IMR-90 (cell line): Measurements from ENCODE around the gene ITGB1BP1. TPM values are rescaled to one million over a fixed set of nuclear protein-coding genes. Genes with fewer than 3 reads are reported as not detected.
A peak's percentile ranks its signal among the peaks of the same experiment; 100 is the strongest.

Experiments used
- ATAC-seq: fragments of 200-7000 bp; cut with Tn5 transposase; 2 replicates; pipeline ENCODE4 v1.9.1; 2020; ENCODE audit warnings: low read depth, mild to moderate bottlenecking, moderate library complexity
- BruUV-seq: library from RNA; stranded (reverse); fragments of 400-500 nt; replicated peaks from 2 replicates; lab custom pipeline; 2021; lab: Mats Ljungman, UMichigan
- CTCF ChIA-PET: fragments of 300-600 bp; formaldehyde crosslinking; extraction: SDS; loops from one replicate; lab custom pipeline; 2021; ENCODE audit warnings: antibody characterized with exemption; lab: Yijun Ruan, JAX
- POLR2A ChIA-PET: fragments of 300-600 bp; sonication (Branson Sonifier 250); formaldehyde crosslinking; loops from one replicate; lab custom pipeline; 2022; ENCODE audit warnings: antibody characterized with exemption; ENCODE audit not compliant: unreplicated experiment; lab: Charles Lee
- DNase-seq: peaks from one replicate; pipeline ENCODE4 v3.0.0; 2013
- H2AFZ ChIP-seq: replicated peaks from 2 replicates; pipeline ENCODE3; 2013; ENCODE audit warnings: low read length, mild to moderate bottlenecking; ENCODE audit not compliant: poor library complexity
- H2AK5ac ChIP-seq: 2 replicates; pipeline ENCODE4 v1.6.1; 2013; ENCODE audit warnings: low read depth, low read length, inconsistent platforms
- H2AK9ac ChIP-seq: replicated peaks from 2 replicates; pipeline ENCODE3; 2013; ENCODE audit warnings: mild to moderate bottlenecking, low read depth, low read length, moderate library complexity; ENCODE audit not compliant: poor library complexity
- H2BK120ac ChIP-seq: 2 replicates; pipeline ENCODE4 v1.6.1; 2013; ENCODE audit warnings: low read depth, low read length, inconsistent platforms
- H2BK15ac ChIP-seq: 3 replicates; pipeline ENCODE4 v1.6.1; 2013; ENCODE audit warnings: low read depth, low read length, inconsistent platforms
- H2BK20ac ChIP-seq: 2 replicates; pipeline ENCODE4 v1.6.1; 2013; ENCODE audit warnings: low read depth, mild to moderate bottlenecking, inconsistent platforms, low read length, moderate library complexity
- H2BK5ac ChIP-seq: 2 replicates; pipeline ENCODE4 v1.6.1; 2013; ENCODE audit warnings: mild to moderate bottlenecking, low read depth, low read length, inconsistent platforms; ENCODE audit not compliant: poor library complexity, severe bottlenecking
- H3K14ac ChIP-seq: replicated peaks from 2 replicates; pipeline ENCODE4 v1.6.1; 2013; ENCODE audit warnings: low read depth, low read length, inconsistent platforms
- H3K18ac ChIP-seq: 2 replicates; pipeline ENCODE4 v1.6.1; 2013; ENCODE audit warnings: low read depth, low read length, control low read depth
- H3K23ac ChIP-seq: 2 replicates; pipeline ENCODE4 v1.6.1; 2013; ENCODE audit warnings: low read depth, low read length, inconsistent platforms
- H3K27ac ChIP-seq: 2 replicates; pipeline ENCODE4 v1.5.1; 2013; ENCODE audit warnings: mild to moderate bottlenecking, control low read depth, low read length; ENCODE audit not compliant: insufficient read depth
- H3K27me3 ChIP-seq: 2 replicates; pipeline ENCODE4 v1.6.1; 2013; ENCODE audit warnings: low read length; ENCODE audit not compliant: control insufficient read depth, insufficient read depth
- H3K36me3 ChIP-seq: 2 replicates; pipeline ENCODE4 v1.6.1; 2013; ENCODE audit warnings: low read length, mixed read lengths; ENCODE audit not compliant: control insufficient read depth, insufficient read depth
- H3K4ac ChIP-seq: 2 replicates; pipeline ENCODE4 v1.6.1; 2013; ENCODE audit warnings: low read depth, low read length, inconsistent platforms
- H3K4me1 ChIP-seq: 2 replicates; pipeline ENCODE4 v1.6.1; 2013; ENCODE audit warnings: low read length, mixed read lengths; ENCODE audit not compliant: control insufficient read depth, insufficient read depth
- H3K4me2 ChIP-seq: 2 replicates; pipeline ENCODE4 v1.6.1; 2013; ENCODE audit warnings: low read depth, mild to moderate bottlenecking, control low read depth, low read length, moderate library complexity
- H3K4me3 ChIP-seq: 2 replicates; pipeline ENCODE4 v1.5.1; 2013; ENCODE audit warnings: low read depth, mild to moderate bottlenecking, control low read depth, low read length, moderate library complexity; ENCODE audit not compliant: insufficient read depth
- H3K56ac ChIP-seq: 2 replicates; pipeline ENCODE4 v1.6.1; 2013; ENCODE audit warnings: low read length, inconsistent platforms; ENCODE audit not compliant: insufficient read depth; ENCODE audit errors: extremely low read depth
- H3K79me1 ChIP-seq, 2 experiments: 2 replicates each; pipeline ENCODE4 v1.6.1; 2013; ENCODE audit warnings: low read length in 2 of 2, inconsistent platforms in 1 of 2, low read depth in 1 of 2
- H3K9ac ChIP-seq: 2 replicates; pipeline ENCODE4 v1.6.1; 2013; ENCODE audit warnings: low read depth, low read length, control low read depth
- H3K9me1 ChIP-seq: 2 replicates; pipeline ENCODE4 v1.6.1; 2013; ENCODE audit warnings: low read length, inconsistent platforms; ENCODE audit not compliant: insufficient read depth
- H3K9me3 ChIP-seq: 2 replicates; pipeline ENCODE4 v1.6.1; 2013; ENCODE audit warnings: low read length; ENCODE audit not compliant: control insufficient read depth, insufficient read depth
- H4K20me1 ChIP-seq: 2 replicates; pipeline ENCODE4 v1.6.1; 2013; ENCODE audit warnings: low read length, inconsistent platforms; ENCODE audit not compliant: insufficient read depth
- H4K5ac ChIP-seq: 2 replicates; pipeline ENCODE4 v1.6.1; 2013; ENCODE audit warnings: mild to moderate bottlenecking, low read depth, low read length, control low read depth
- H4K8ac ChIP-seq, 2 experiments: 2 replicates each; pipeline ENCODE4 v1.6.1; 2013; ENCODE audit warnings: low read depth in 2 of 2, low read length in 2 of 2, control low read depth in 1 of 2, inconsistent platforms in 1 of 2
- H4K91ac ChIP-seq: 2 replicates; pipeline ENCODE4 v1.6.1; 2013; ENCODE audit warnings: low read depth, low read length, inconsistent platforms; ENCODE audit not compliant: insufficient read depth
- CEBPB ChIP-seq: IDR thresholded peaks from 2 replicates; pipeline ENCODE4 v1.6.1; 2012; ENCODE audit warnings: low read depth, low read length, improper control_type of control experiment
- MAFK ChIP-seq: IDR thresholded peaks from 2 replicates; pipeline ENCODE4 v1.6.1; 2012; ENCODE audit warnings: low read depth, low read length, improper control_type of control experiment
- WGBS, 2 experiments: methylation state at CpG; one replicate each; pipeline versions ENCODE4 v1.1.5 to v1.1.7; 2013; ENCODE audit warnings: missing lambda C conversion rate in 2 of 2; ENCODE audit not compliant: insufficient read length in 1 of 2; ENCODE audit errors: extremely low coverage in 2 of 2; 5-methylcytosine and 5-hydroxymethylcytosine counted together
- dilution Hi-C: fragments of 300-500 bp; cut with HindIII; formaldehyde crosslinking; loops from one replicate; pipeline ENCODE4 v1.14.3; 2018; ENCODE audit warnings: low sequenced_read_pairs; ENCODE audit not compliant: unreplicated experiment
- in situ Hi-C: fragments of 300-500 bp; cut with MboI; formaldehyde crosslinking; loops from 3 replicates; pipeline ENCODE4 v1.14.3; 2019; ENCODE audit warnings: low sequenced_read_pairs, inconsistent platforms, mixed read lengths
- intact Hi-C: fragments of 100-400 bp; cut with micrococcal nuclease; formaldehyde crosslinking; loops from 2 replicates; pipeline ENCODE4 v1.10.0; 2022
- polyA plus RNA-seq, 3 experiments: library from polyadenylated mRNA; depleted of rRNA; stranded (reverse); fragments of >200 nt; gene quantifications; 2 replicates each; pipeline ENCODE4 v1.2.3, GENCODE V29; 2012; ENCODE audit warnings: low replicate concordance in 1 of 3
- total RNA-seq: library from RNA; depleted of rRNA; stranded (reverse); fragments of >200 nt; gene quantifications from 2 replicates; pipeline ENCODE4 v1.2.3, GENCODE V29; 2012

The ITGB1BP1 gene
- total and polyA plus RNA-seq, 2 of the 4 experiments (the other 2 are of a cell fraction): 48.6 to 88.1 TPM

- Histone ChIP-seq H2AK5ac (no peak overlapping the region), H3K9ac (no peak overlapping the region), H2BK20ac (no peak overlapping the region), H3K56ac (no peak overlapping the region), H2AK9ac (no peak overlapping the region), H3K9me3 (no peaks in the 10 kb centered on the region), H4K20me1 (no peaks in the 10 kb centered on the region), H3K14ac (no peak overlapping the region), H3K23ac (no peak overlapping the region), H3K9me1 (peaks cover 10% of the 10 kb centered on the region), H3K79me1 (peaks cover 7 to 21% of the 10 kb centered on the region in 2 experiments; a peak in 3 of 4 replicates), H2BK120ac (no peak overlapping the region), H4K8ac (no peak overlapping the region), H4K91ac (no peak overlapping the region), H3K4me3 (no peak overlapping the region), H3K27ac (no peak overlapping the region), H3K27me3 (no peaks in the 10 kb centered on the region), H2BK5ac (no peak overlapping the region), H3K4me2 (no peak overlapping the region), H2AFZ (no peak overlapping the region), H4K5ac (no peak overlapping the region), H2BK15ac (no peak overlapping the region), H3K36me3 (peaks cover 14% of the 10 kb centered on the region), H3K4me1 (peaks cover 5% of the 10 kb centered on the region; the same call in 1 of the 2 replicates), H3K18ac (no peak overlapping the region), H3K4ac (no peak overlapping the region)
- ChIA-PET POLR2A (no interaction called here), CTCF (no interaction called here)
- intact Hi-C loops: no loop called here
- dilution Hi-C loops: no loop called here
- WGBS, 2 experiments: 100% methylated on average over 1 of the region's 3 CpGs; no CpG with 5 or more reads in 1 of the 2 experiments
- DNase-seq (no peak), ATAC-seq (no peak)
- BruUV-seq: no TSS peak
- in situ Hi-C loops: no loop called here
- TF ChIP-seq MAFK (peak; percentile 28; the same call in 1 of the 2 replicates), CEBPB (no peak)
Measured at GRCh38 chr2:9460441-9461017, 37.2 kb upstream of the ITGB1BP1 start.
